ENCODE results near the gene UBA5.

UBA5 gene

DNA sequence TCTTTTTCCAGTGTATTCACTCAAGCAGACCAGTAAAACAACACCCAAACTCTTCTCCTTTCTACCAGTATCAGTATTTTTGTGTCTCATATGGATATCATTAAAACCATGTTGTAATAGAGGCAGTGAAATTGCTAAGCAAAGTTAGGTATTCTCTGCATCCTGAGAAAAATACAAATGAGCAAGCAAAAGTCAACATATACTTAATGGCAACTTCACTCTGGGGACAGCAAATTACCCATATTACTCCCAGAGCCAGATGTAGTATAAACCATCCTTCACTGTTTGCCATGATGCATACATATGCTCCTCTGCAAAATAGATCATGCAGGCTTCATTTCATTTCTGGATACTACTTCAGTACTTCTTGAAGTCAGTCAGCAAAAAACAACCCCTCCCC, 22.1 kb downstream of the UBA5 start:
- TF ChIP-seq POLR2A (IDR thresholded peaks at IDR 0.05; ENCODE audit: extremely low read depth, insufficient read length): no peak
- TF ChIP-seq, protein P1, sequence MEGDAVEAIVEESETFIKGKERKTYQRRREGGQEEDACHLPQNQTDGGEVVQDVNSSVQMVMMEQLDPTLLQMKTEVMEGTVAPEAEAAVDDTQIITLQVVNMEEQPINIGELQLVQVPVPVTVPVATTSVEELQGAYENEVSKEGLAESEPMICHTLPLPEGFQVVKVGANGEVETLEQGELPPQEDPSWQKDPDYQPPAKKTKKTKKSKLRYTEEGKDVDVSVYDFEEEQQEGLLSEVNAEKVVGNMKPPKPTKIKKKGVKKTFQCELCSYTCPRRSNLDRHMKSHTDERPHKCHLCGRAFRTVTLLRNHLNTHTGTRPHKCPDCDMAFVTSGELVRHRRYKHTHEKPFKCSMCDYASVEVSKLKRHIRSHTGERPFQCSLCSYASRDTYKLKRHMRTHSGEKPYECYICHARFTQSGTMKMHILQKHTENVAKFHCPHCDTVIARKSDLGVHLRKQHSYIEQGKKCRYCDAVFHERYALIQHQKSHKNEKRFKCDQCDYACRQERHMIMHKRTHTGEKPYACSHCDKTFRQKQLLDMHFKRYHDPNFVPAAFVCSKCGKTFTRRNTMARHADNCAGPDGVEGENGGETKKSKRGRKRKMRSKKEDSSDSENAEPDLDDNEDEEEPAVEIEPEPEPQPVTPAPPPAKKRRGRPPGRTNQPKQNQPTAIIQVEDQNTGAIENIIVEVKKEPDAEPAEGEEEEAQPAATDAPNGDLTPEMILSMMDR (IDR thresholded peaks at IDR 0.05; ENCODE audit: low read depth, low read length): no peak
- no peak for TF ChIP-seq MYC (IDR thresholded peaks at IDR 0.05; ENCODE audit: low read depth, low read length)
- TF ChIP-seq, protein P2, sequence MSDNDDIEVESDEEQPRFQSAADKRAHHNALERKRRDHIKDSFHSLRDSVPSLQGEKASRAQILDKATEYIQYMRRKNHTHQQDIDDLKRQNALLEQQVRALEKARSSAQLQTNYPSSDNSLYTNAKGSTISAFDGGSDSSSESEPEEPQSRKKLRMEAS (IDR thresholded peaks at IDR 0.05; ENCODE audit: low read depth, low read length): no peak
- no peak overlapping the region for H3K4me3 ChIP-seq (ENCODE audit: low read depth, low read length)
- DNase-seq (ENCODE audit: low read depth): no peak

DNA sequence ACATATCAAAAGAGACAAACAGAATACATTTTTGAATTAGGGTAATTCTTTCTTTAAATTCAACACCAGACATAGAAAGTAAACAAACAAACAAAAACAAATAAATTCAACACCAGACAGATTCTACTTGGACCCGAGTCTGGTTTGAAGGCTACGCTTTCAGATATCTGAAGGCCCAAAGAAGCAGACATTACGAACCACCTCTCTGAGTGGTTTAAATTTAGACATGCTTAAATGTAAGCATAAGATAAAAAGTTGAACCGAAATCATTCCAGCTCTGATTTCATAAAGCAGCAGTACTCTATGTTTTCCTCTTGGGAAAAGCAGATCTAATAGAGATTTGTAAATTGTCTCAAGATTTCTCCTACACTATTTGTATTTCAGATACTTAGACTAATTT, 29.9 kb downstream of the UBA5 start:
- TF ChIP-seq, protein P1 (IDR thresholded peaks at IDR 0.05; ENCODE audit: low read depth, low read length): no peak
- TF ChIP-seq MYC (IDR thresholded peaks at IDR 0.05; ENCODE audit: low read depth, low read length) (no peak), POLR2A (IDR thresholded peaks at IDR 0.05; ENCODE audit: extremely low read depth, insufficient read length) (no peak)
- TF ChIP-seq, protein P2 (IDR thresholded peaks at IDR 0.05; ENCODE audit: low read depth, low read length): no peak
- DNase-seq (ENCODE audit: low read depth): no peak

DNA sequence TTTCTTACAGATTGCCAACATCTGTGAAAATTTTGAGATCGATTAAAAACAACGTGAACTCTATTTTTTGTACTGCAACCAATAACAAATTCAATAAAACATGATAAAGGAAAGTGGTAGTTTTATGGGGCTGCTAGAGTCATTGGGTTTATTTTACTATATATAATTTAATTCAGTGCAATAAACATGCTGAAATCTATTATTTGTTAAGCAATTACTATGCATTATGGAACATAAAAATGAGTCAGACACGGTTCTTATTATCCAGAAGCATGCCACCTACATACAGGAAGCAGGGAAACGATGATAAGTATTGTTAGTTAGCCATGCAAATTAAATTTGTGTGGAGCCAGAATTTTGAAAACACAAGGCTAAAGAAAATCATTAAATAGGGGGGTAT, 34.9 kb downstream of the UBA5 start:
- no peak for TF ChIP-seq MYC (IDR thresholded peaks at IDR 0.05; ENCODE audit: low read depth, low read length)
- TF ChIP-seq, protein P2 (IDR thresholded peaks at IDR 0.05; ENCODE audit: low read depth, low read length): no peak
- no peak overlapping the region for H3K4me3 ChIP-seq (ENCODE audit: low read depth, low read length)
- DNase-seq (ENCODE audit: low read depth): no peak

More for the DNA sequence above, 29.9 kb downstream of the UBA5 start:
- no peak overlapping the region for H3K4me3 ChIP-seq (ENCODE audit: low read depth, low read length)

DNA sequence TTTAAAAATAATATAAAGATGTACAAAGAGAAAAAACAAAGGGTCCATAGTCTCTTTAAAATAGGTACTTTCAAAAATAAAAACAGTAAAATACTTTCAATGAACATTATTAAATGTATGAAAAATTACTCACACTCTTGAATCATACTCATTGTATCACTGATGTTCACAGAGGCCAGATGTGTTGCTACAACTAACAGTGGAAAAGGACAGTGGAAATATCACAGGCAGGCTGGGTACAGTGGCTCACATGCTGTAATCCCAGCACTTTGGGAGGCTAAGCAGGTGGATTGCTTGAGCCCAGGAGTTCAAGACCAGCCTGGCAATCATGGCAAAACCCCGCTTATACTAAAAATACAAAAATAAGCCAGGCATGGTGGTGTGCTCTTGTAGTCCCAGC, 35.3 kb downstream of the UBA5 start:
- TF ChIP-seq MYC (IDR thresholded peaks at IDR 0.05; ENCODE audit: low read depth, low read length): no peak
- TF ChIP-seq, protein P2 (IDR thresholded peaks at IDR 0.05; ENCODE audit: low read depth, low read length): no peak
- TF ChIP-seq, protein P1 (IDR thresholded peaks at IDR 0.05; ENCODE audit: low read depth, low read length): no peak
- no peak for TF ChIP-seq POLR2A (IDR thresholded peaks at IDR 0.05; ENCODE audit: extremely low read depth, insufficient read length)
- no peak for DNase-seq (ENCODE audit: low read depth)
- no peak overlapping the region for H3K4me3 ChIP-seq (ENCODE audit: low read depth, low read length)

DNA sequence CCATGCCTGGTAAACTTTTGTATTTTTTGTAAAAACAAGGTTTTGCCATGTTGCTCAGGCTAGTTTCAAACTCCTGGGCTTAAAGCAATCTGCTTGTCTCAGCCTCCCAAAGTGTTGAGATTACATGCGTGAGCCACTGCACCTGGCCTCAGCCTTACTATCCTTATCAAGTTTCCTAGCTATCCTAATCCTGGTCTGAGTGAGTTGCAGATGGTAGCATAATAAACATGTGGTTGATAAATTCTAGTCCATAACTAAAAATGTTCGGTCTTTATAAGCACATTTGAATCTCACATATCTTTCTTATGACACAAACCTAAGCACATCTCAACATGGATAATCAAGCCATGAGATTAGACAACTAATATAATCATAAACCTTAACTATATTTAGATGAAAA, 43.6 kb downstream of the UBA5 start:
- DNase-seq (ENCODE audit: low read depth): no peak

DNA sequence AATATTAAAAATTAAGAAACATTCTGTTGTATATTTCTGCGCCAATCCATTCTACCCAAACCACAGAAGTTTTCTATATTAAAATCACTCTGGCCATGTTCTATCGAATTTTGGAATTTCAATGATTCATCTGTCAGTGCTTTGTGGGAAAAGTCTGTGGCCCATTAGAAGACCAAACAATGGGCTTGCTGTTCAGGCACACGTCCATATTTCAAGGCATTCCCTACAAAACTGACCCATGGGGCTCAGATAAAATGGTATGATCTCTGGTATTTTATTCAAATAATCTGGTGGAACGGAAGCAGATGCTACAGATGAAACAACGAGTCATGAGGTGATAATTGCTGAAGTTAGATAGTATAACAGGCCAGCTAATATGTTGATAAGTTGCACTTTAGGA, 49.6 kb downstream of the UBA5 start:
- TF ChIP-seq POLR2A (IDR thresholded peaks at IDR 0.05; ENCODE audit: extremely low read depth, insufficient read length): no peak
- TF ChIP-seq, protein P2 (IDR thresholded peaks at IDR 0.05; ENCODE audit: low read depth, low read length): no peak
- no peak for TF ChIP-seq MYC (IDR thresholded peaks at IDR 0.05; ENCODE audit: low read depth, low read length)
- TF ChIP-seq, protein P1 (IDR thresholded peaks at IDR 0.05; ENCODE audit: low read depth, low read length): no peak
- DNase-seq (ENCODE audit: low read depth): no peak
- no peak overlapping the region for H3K4me3 ChIP-seq (ENCODE audit: low read depth, low read length)

More for the DNA sequence above, 43.6 kb downstream of the UBA5 start:
- no peak for TF ChIP-seq POLR2A (IDR thresholded peaks at IDR 0.05; ENCODE audit: extremely low read depth, insufficient read length)
- H3K4me3 ChIP-seq (ENCODE audit: low read depth, low read length): no peak overlapping the region

DNA sequence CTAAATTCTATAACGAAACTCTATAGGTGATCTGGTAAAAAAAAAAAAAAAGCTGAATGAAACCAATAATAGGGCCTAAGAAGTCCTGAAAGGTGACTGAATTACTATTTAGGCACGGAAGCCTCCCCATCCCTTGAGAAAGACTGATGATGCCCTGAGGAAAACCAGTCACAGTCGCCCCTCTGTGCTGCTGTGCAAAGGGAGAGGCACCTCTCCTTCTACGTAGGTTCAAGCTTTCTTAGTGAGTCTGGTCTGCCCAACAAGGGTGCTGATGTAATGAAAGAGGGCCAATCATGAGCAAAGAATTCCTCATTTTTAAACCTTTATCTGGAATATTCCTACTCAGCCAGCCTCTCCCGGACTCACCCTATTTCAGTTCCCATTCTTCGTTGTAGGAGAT, 50.2 kb downstream of the UBA5 start:
- H3K4me3 ChIP-seq (ENCODE audit: low read depth, low read length): no peak overlapping the region
- no peak for DNase-seq (ENCODE audit: low read depth)
- TF ChIP-seq MYC (IDR thresholded peaks at IDR 0.05; ENCODE audit: low read depth, low read length) (no peak), POLR2A (IDR thresholded peaks at IDR 0.05; ENCODE audit: extremely low read depth, insufficient read length) (no peak)
- TF ChIP-seq, protein P2 (IDR thresholded peaks at IDR 0.05; ENCODE audit: low read depth, low read length): no peak
- TF ChIP-seq, protein P1 (IDR thresholded peaks at IDR 0.05; ENCODE audit: low read depth, low read length): no peak
